Measurements from ENCODE around the gene OCA2.

The OCA2 gene

GRCh38 chr15:27805261-27806220, 293.6 kb downstream of the OCA2 start:
- no peak for DNase-seq

GRCh38 chr15:27804569-27805260, 294.4 kb downstream of the OCA2 start:
- DNase-seq = no peak

- DNase-seq = no peak
Measured at GRCh38 chr15:27798807-27799206, 300.3 kb downstream of the OCA2 start.

- no peak for DNase-seq
Measured at GRCh38 chr15:27797765-27798164, 301.4 kb downstream of the OCA2 start.

GRCh38 chr15:27796405-27797320, 302.5 kb downstream of the OCA2 start:
- DNase-seq = no peak

- DNase-seq = no peak
Measured at GRCh38 chr15:27792756-27793264, 306.3 kb downstream of the OCA2 start.

- DNase-seq = no peak
Measured at GRCh38 chr15:27790270-27790669, 308.8 kb downstream of the OCA2 start.

- DNase-seq = no peak
Measured at GRCh38 chr15:27787931-27788330, 311.2 kb downstream of the OCA2 start.

GRCh38 chr15:27784107-27784506, 315.0 kb downstream of the OCA2 start:
- DNase-seq = no peak

- no peak for DNase-seq
Measured at GRCh38 chr15:27783678-27784077, 315.4 kb downstream of the OCA2 start.

GRCh38 chr15:27782125-27782524, 317.0 kb downstream of the OCA2 start:
- no peak for DNase-seq

- DNase-seq = no peak
Measured at GRCh38 chr15:27776501-27776900, 322.6 kb downstream of the OCA2 start.

- no peak for DNase-seq
Measured at GRCh38 chr15:27774638-27775037, 324.5 kb downstream of the OCA2 start.

GRCh38 chr15:27774191-27774590, 324.9 kb downstream of the OCA2 start:
- no peak for DNase-seq

GRCh38 chr15:27771892-27772291, 327.2 kb downstream of the OCA2 start:
- no peak for DNase-seq

- no peak for DNase-seq
Measured at GRCh38 chr15:27770769-27771554, 328.2 kb downstream of the OCA2 start.

GRCh38 chr15:27770086-27770607, 329.0 kb downstream of the OCA2 start:
- no peak for DNase-seq

- DNase-seq = no peak
Measured at GRCh38 chr15:27769652-27770051, 329.5 kb downstream of the OCA2 start.

- no peak for DNase-seq
Measured at GRCh38 chr15:27768732-27769475, 330.2 kb downstream of the OCA2 start.

- no peak for DNase-seq
Measured at GRCh38 chr15:27767918-27768640, 331.0 kb downstream of the OCA2 start.
